ENCODE measurements around the gene CTDSPL2. TPM values are rescaled to one million over a fixed set of nuclear protein-coding genes. Genes with fewer than 3 reads are reported as not detected.
"Not testable (repeated sequence)": the region's sequence is repeated elsewhere in the genome, so short reads cannot be mapped to it uniquely, and the experiment has no call there.

CTDSPL2 gene
- total RNA-seq, 1 donor from 2014 or later = 45.2 TPM

GRCh38 chr15:44530653-44531052 lies 103.2 kb downstream of the CTDSPL2 start:
- no peak for DNase-seq (ENCODE audit: low read depth)
- TF ChIP-seq CTCF (conservative IDR thresholded peaks at IDR 0.05; ENCODE audit: low read depth, low read length) = no peak
- no peak overlapping the region for H3K4me3 ChIP-seq (ENCODE audit: low read depth, low read length)

- not testable (repeated sequence) for H3K4me3 ChIP-seq (ENCODE audit: low read depth, low read length); DNase-seq (ENCODE audit: low read depth)
Measured at GRCh38 chr15:44532275-44532674, 104.8 kb downstream of the CTDSPL2 start.

GRCh38 chr15:44532689-44533088 lies 105.3 kb downstream of the CTDSPL2 start:
- H3K4me3 ChIP-seq (ENCODE audit: low read depth, low read length) = no peak overlapping the region
- DNase-seq (ENCODE audit: low read depth) = no peak
- TF ChIP-seq CTCF (conservative IDR thresholded peaks at IDR 0.05; ENCODE audit: low read depth, low read length) = peak; percentile 26

- DNase-seq (ENCODE audit: low read depth) = no peak
- peak overlapping the region; percentile 82 for H3K4me3 ChIP-seq (ENCODE audit: low read depth, low read length)
- no peak for TF ChIP-seq CTCF (conservative IDR thresholded peaks at IDR 0.05; ENCODE audit: low read depth, low read length)
Measured at GRCh38 chr15:44535092-44535491, 107.7 kb downstream of the CTDSPL2 start.

- no peak for TF ChIP-seq CTCF (conservative IDR thresholded peaks at IDR 0.05; ENCODE audit: low read depth, low read length)
- peak overlapping the region; percentile 82 for H3K4me3 ChIP-seq (ENCODE audit: low read depth, low read length)
- DNase-seq (ENCODE audit: low read depth) = no peak
Measured at GRCh38 chr15:44535523-44536301, 108.3 kb downstream of the CTDSPL2 start.

GRCh38 chr15:44536302-44536961 lies 109.0 kb downstream of the CTDSPL2 start:
- peak; percentile 40 for TF ChIP-seq CTCF (conservative IDR thresholded peaks at IDR 0.05; ENCODE audit: low read depth, low read length)
- H3K4me3 ChIP-seq (ENCODE audit: low read depth, low read length) = peak overlapping the region; percentile 82
- DNase-seq (ENCODE audit: low read depth) = peak; percentile 33

- no peak for TF ChIP-seq CTCF (conservative IDR thresholded peaks at IDR 0.05; ENCODE audit: low read depth, low read length)
- peak within 1 kb of the TSS; percentile 82 for H3K4me3 ChIP-seq (ENCODE audit: low read depth, low read length)
- DNase-seq (ENCODE audit: low read depth) = peak; percentile 54
Measured at GRCh38 chr15:44536962-44537734, 109.7 kb downstream of the CTDSPL2 start, which contains the start of gene EIF3J. TSS of gene EIF3J (plus strand) at chr15:44537147. CDS start at chr15:44537195, 48 bp downstream.

Measured in epithelial cell of proximal tubule (primary cell).